CD1c-positive myeloid dendritic cell (primary cell): ENCODE data around the gene IFFO2.

Source experiments
- DNase-seq: peaks from one replicate; pipeline ENCODE4 v3.0.0-alpha.2; 2016; ENCODE audit errors: extremely low spot score

IFFO2 gene

DNA sequence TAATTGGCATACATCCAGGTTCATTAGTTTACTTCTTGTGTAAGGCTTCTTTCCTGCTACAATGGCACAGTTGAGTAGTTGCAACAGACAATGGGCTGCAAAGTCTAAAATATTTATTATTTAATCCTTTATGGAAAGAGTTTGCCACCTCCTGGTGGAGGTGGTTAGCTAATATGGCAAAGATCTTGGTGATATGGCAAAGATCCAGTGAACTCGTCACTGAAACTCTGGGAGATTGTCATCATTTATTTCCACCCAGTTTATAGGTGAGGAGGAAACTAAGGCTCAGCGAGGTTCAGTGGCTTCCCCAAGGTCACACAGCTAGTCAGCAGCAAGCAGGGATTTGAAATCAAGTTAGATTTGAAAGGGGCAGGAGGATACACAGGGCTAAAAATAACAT lies 16.1 kb upstream of the IFFO2 start:
- DNase-seq, result no peak

DNA sequence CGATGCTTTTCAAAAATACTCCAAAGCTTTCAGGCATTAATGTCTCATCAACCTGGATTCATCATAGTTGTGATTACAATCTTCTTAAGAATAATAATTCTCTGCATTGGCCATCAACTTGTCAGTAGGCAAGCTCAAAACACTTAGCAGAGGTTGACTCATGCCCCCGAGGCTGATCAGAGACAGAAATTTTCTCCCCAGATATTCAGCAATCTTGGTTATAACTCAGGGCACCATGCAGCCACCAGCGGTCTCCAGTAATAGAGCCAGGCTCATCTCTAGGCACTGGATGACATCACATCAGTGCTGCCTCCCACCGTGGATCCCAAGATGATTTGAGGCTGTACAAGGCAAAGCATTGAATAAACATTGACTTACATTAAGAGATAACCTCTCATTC lies 14.3 kb upstream of the IFFO2 start:
- no peak for DNase-seq

DNA sequence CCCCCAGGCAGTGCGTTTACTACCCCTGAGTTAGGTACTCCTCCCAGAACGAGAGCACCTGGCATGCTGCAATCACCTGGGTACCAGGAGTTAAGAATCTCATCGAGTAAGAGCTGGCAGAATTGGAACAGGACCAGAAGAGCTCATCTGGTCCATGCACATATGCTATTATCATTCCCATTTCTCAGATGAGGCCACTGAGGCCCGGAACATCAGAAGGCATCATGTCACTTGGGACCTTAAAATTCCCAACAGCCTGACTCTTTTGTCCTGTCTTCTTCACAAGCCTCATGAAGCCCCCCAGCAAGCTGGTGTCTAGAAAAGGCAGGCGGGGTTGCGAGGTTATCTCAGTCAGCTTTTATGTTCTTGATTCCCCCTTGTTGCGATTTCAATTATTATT lies 13.9 kb upstream of the IFFO2 start:
- DNase-seq, result no peak

DNA sequence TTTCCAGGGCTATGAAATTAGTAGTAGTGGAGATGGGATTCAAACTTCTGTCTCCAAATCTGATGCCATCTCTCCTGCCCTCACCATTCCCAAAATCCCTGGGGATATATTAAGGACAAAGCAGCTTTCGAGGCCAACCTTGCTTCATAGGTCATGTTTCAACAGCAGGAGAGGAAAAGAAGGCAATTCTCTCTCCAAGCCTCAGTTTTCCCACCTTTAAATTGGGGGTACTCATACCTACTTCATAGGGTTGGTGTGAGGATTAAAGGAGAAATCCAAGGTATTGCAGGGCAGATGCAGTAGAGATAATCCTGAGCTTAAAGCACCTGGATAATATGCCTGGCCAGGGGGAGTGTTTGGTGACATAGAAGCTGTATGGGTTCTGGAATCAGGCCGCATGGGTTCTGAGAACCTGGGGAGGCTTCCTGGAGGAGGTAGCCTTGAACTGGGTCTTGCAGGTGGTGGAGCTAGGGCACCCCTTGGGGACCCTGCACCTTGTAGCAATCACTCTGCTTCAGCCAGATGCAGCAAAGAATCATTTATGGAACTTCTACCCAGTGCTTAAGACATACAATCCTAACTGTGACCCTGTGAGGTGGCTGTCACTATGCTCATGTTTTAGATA lies 10.7 kb upstream of the IFFO2 start:
- DNase-seq, result no peak

DNA sequence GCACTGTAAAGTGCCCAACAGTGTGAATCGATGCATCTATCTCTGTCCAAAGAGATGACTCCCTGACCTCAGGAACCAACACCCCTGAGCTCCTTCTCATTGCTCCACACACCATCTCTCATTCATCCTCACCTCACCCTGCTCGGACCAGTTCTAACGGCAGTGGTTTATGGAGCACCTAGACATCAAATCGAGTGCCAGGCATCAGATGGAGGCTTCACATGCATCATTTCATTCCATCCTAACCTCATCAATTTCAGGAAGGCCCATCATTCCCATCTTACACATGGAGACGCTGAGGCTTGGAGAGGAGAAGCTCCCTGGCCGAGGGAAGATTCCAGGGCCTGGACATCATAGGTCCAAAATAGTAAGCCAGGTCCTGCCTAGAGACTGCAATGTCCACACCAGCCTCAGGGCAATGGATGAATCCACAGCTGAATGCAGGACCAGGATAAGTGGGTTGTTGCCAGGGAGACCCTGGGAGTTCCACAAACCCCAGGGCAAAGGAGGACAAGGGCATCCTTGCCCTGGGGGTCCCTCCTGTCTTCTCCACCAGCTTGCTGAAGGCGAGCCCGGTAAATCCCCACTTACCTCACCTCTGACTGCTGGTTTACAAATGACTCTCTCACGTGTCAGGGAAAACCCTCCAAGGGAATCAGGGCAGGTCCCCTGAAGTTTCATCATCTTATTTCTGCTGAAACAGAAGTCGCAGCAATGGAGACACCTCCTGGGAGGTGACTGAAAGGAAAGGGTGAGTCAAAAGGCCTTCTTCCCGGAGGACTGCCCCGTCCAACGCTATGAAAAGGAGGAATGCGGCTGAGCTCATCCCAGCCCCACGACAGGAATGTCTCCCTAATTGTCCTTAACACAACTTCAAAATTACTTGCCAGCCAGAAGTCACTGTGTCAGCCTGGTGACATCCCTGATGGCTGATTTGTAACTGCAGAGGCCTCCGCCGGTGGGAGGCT lies 9.0 kb upstream of the IFFO2 start:
- no peak for DNase-seq

DNA sequence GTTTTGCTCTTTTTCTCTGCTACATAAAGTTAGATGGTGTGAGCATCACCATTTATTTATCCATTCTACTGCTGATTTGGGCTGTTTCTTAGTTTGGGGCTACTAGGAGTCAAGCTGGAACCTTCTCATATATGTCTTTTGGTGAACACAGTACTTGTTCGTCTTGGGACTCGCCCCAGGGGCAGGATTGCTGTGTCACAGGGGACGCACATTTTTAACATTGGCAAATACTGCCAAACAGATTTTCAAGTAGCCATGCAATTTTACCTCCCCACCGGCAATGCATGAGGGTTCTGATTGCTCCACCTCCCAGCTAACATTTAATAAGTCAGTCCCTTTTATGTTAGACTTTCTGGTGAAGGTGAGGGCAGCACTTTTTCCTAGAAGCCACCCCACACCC lies 7.5 kb upstream of the IFFO2 start:
- DNase-seq, result no peak

DNA sequence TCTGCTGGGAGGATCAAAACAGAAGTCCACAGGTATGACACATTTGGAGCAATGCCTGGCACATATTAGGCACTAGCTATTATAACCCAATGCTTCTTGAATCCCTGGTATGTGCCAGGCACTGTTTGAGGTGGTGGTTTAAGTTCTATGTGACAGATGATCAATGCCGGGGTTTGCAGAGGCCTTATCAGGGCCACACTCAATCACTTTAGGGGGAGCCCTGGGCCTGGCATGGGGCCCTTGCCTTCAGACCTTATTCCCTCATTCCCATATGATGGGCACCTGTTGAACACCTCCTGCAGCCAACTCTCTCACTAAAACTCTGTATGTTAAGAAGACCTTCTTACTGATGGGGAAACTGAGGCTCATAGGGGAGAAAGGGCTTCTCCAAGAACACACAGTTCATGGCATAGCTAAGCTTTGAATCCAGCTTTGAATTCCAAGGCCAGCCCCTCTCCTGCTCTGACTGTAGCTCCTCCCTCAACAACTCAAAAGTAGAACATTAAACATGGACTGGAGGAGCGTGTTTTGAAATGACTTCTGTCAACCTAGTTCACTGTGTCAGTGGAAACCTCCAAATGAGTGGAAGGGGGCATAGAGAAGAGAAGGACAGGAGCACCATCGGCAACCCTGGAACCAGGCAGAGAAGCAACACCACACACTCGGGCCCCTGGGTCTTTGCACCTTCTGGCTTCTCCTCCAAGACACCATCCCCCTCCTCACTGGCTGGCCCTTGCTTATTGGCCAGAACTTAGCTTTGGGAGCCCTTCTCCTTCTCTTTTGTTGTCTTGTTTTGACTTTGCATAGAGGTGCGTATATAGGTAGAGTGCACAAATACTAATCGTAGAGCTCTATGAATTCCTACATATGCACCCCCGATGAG lies 6.6 kb upstream of the IFFO2 start:
- no peak for DNase-seq

DNA sequence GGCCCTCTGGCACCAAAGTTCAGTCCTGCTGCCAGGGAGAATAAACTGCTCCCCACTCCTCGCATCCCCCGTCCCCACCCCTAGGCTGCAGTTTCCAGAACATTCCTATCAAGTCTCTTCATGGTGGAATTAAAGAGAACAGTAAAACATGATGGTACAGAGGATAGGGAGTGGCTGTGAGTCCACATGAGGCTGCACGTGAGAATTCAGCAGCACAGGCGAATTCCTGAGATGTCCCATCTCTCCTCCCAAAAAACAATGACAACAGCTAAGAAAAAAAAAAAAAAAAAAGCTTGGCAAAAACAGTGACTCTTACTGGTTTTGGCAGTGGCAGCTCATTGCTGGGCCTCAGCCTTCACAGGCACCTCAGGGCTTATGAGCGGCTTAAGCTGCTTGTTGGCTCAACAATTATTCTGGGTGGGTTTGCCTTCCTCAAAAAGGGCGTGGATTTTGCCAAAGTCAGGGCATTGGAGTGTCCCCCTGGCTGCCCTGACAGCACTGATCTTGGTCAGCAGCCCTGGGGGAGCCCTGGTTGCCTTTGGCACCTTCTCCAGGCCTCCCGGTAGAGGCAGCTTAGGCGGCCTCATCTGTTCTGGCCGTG lies 5.7 kb upstream of the IFFO2 start:
- DNase-seq, result no peak

DNA sequence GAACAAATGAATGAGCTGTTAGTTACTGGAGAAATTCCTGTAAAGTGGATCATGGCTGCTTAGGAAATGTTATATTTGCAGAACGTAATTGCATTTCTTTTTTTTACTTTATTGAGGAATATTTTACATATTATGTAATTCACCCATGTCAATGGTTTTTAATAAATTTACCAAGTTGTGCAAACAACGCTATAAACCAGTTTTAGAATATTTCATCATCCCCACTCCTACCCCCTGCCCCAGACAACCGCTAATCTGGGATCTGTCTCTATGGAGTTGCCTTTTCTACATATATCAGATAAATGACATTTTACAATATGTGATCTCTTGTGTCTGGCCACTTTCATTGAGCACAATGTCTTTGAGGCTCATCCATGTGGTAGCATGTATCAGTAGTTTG lies 4.3 kb upstream of the IFFO2 start:
- no peak for DNase-seq

DNA sequence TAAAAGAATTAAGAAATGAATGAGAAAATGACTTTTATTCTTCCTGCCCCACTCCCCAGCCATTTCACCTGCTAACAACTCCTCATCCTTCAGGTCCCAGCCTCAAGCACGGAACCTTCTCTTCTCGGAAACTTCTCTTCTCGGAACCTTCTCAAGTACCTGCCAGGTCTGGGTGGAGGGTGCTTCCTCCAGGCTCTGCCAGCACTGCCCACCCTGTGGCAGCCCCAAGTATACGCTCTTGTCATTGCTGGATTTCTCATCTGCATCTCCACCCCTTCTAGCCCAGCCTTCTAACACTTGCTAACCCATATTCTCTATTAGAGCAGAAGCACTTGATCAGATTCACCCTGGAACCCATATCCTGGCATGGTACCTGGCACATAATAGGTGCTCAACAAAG lies 3.9 kb upstream of the IFFO2 start:
- no peak for DNase-seq

DNA sequence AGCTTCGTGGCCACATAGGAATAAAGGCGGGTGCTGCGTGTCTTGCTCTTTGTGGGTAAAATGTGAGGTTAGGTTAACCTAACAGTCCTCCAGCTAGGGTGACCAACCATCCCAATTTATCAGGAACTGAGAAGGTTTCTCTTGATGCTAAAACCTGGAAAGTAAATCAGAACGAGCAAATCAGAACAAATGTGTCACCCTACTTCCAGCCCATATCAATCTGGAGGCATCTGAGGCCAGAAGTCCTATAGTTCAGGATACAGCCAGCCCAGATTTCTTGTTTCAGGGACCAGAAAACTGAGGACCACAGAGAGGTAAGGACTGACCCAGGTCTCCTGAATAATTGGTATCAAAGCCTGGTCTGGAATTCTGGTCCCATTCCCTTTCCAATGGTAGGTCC lies 3.1 kb upstream of the IFFO2 start:
- DNase-seq, result no peak

DNA sequence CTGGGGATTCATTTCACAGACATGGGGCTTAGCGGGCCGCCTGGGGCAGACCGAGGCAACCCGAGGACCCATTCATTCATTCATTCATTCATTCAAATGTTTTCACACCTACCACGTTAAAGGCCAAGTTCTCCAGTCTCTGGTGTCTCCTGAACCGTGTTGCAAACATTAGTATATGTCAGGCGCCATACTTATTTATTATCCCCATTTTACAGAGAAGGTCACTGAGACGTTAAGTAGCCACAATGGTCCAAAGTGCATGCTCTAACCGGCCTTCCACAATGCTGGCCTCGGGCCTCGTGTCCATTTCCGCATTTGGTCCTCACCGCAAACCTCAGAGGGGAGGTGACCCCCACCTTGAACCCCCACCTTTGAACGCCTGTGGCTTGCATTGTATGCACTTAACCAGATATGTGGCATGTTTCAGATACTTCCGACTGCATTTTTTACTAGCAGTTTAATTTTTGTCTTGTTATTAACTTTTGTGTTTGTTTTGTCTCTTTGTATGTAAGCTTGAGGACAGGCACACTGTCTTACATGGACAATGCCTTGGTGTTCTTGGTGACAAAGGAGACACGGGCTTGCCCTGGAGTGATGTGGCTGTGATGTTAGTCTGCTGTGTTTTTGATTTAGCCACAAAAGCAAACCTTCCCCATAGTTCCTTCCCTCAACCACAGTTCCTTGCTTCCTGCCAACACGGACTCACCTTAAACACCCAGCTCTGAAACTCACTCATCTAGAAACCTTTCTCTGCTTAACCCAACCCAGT lies 1.2 kb upstream of the IFFO2 start:
- no peak for DNase-seq

DNA sequence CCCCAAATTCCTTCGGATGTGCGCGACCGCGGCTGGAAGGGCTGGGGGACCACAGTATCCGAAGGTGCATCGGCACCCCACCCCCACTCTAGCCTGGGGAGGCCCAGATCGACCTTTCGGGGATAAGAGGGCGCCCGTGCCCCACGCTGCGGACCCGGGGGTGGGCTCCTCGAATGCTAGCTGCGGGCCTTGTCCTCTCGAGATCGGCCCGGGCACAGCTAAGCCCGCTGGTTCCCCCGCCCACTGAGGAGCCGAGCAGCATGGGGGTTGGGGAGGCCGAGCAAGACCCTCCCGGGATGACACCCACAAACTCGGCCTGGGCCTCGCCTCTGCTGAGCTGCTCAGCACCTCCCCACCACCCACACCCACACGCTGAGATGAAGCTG lies 653 bp upstream of the IFFO2 start:
- no peak for DNase-seq

DNA sequence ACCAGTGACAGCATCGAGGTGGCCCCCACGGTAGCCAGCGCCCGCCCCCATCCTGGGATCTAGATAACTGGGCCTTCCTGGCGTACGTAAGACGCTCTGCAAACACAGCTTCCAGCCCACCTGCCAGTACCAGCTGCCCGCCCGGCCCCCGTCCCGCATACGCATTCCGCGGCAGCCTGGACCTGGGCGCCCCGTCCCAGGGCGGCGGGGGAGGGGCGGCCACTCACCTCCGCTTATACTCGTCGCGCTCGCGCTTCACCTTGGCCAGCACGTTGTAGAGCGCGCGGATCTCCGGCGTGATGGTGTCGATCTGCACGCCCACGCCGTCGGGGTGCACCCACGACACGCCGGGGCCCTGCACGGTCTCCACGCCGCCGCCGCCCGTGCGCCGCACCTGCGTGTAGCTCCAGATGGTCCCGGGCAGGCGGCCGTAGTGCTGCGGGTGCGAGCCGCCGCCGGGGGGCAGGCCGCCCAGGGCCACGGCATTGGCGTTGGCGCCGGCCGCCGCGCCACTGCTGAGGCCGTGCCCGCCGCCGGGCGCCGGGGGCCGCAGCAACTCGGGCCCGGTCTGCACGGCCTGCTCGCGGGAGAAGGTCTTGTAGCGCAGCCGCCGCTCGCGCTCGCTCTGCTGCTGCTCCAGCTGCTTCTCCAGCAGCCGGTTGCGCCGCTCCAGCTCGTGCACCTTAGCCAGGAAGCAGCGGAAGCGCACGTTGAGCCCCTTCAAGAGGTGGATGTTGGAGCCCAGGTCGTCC lies 859 bp downstream of the IFFO2 start:
- peak; percentile 48 for DNase-seq

DNA sequence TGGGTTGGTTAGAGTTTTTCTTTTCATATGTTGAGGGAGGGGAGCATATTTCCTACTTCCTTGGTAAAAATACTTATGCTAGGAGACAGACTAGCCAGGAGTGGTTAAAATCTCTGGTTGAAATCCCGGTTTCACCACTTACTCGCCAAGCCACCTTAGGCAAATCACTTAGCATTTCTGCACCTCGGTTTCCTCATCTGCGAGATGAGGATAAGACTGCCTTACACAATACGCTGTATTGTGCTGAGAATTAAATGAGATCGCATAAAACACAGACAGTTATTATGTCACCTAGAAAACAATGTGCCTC lies 1.4 kb downstream of the IFFO2 start:
- peak; percentile 26 for DNase-seq

DNA sequence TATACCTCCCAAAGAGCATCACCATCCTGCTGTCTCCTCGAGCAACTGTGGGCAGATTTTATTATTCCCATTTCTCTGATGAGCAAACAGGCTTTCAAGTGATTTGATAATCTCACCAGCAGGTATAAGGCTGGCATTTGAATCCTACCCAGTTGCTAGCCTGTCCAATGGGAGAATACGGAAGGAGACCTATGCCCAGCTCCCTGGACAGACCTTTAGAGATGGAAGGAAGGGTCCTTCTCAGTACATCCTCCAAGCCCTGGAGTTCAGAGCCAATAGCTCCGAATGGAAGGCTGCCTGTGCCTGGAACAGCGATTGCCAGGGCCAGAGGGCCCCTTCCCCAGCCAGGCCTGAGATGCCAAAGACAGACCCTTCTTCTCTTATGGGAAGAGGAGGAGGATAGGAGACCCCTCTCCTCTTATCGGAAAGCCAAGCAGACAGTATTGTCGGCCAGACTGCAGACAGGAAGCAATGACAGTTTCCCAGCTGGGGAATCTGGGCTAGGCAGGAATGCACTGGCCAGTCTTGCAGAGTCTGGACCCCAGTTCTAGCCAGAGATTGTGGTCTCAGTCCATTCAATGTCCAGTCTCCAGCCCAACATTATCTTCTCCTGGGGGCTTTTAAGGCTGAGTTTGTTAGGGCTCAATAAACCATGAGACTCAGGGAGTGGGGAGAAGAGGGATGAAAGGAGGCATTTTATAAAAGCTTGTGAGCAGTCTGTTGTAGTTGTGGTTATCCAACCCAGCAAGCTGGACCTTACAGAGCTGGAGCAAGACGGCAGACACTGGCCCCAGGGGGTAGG lies 2.0 kb downstream of the IFFO2 start:
- no peak for DNase-seq

DNA sequence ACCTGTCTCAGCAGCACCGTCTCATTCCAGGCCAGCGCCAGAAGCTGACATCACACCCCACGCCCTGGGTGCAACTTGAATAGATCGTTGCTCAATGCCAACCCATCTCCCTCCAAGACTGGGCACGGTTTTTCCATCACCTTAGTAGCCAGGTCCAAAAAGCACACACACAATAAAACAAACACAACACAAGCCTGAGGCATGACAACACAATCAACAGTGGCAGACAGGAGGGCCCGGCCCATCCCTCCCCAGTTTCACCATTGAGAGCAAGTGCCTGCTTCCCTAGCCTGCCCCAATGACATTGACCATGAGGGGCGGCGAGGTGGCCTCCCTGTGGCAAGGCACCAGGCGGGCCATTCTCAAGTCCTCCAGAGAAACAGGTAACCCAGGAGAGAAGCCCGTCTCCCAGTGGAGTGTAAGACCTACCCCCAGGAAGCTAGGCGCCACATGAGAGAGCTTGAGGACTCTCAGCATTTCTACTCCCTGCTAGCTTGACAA lies 2.7 kb downstream of the IFFO2 start:
- DNase-seq, result no peak

DNA sequence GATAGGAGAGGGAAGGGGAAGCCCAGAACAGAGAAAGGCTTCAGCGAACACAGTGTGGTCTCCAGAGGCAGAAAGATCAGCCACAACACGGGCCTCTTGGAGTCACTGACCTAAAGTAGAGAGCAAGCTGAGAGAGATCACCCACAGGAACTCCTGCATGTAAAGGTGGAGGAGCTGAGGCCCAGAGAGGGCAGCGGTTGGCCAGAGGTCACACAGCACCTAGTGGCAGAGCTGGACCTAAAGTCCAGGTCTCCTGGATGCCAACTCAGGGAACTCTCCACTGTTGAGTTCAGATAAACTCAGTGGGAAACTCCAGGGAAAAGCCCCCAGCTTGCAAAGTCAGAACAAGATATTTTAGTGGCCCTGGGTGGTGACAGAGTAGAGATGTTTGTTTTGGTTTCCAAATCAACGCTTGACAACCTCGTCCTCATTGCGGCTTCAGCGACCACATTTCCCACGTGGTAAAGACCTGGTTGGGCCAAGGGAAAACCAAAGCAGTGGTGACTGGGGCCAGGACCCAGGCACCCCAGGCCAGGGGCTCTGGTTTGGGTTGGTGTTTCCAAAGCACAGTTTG lies 4.6 kb downstream of the IFFO2 start:
- DNase-seq, result peak; percentile 74

DNA sequence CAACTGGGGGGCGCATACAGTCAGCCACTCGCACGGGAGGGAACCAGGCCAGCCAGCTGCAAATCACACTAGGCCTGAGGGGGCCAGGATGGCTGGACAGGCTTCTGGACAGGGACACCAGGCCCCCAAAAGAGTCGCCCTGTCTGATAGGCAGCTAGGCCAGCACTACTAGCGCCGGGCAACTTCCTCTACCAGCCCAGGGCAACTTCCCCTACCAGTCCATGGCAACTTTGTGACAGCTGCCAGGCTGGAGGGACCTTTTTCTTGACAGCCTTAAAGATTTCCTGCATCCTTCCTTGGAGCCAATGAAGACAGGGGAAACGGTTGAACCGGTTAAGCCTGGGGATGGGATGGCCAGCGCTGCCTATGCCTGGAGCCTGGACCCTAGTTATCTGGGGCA lies 5.1 kb downstream of the IFFO2 start:
- DNase-seq, result peak; percentile 72
